Stimulated activated CD4-positive, alpha-beta T cell treated with anti-CD3 and anti-CD28 coated beads, Interleukin-4, amount 100 ng/mL, for 48 hours (primary cell): ENCODE measurements around the gene SYNJ1.
"Not testable (repeated sequence)": the region's sequence is repeated elsewhere in the genome, so short reads cannot be mapped to it uniquely, and the experiment has no call there.

Source experiments
- DNase-seq, 2 donors: peaks; one replicate each; pipeline ENCODE4 v3.0.0-alpha.2; 2020; ENCODE audit warnings: low read depth in 2 of 2

SYNJ1 gene

DNA sequence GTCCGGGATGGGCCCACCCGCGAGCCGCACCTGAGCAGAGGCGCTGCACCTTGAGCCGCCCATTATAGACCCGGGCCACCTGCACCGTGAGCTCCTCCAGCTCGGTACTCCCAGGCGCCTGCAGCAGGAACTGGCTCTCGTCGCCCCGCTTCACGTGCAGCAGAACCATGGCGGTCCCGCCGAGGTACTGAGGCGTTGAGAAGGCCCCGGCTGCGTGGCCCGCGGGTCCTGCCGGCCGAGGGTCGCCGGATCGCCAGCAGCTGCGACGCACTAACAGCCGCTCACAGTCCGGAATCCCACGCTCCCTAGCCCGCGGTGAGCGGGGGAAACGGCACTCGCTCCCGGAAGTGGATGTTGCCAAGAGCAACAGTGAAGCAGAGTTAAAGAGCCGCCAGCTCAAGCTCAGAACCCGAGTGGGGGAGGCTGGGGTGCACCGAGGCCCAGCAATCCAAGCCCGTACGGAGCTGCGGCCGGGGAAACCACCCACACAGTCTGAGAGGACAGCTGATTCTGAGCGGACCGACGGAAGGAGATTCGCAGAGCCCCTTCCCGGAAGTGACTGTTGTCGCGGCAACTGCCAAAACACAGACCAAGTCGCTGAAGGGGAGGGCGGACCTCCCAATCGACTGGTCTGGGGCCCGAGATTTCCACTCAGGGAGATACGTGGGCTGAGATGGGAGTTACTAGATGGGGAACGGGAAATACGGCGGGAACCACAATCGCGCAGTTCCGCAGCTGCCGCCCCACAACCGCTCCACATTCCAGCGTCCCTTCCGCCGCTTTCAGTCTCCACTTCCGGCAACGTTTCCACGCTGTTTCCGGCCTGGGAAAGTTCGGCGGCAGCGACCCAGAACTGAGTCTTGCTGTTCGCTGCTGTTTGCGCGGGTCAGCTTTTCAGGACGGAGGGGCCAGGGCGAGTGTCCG is 115.5 kb downstream of the SYNJ1 start, which contains the start of gene CFAP298:
Gene CFAP298, minus strand, starts transcription at position 303 of the 924 bp plus-strand sequence. Its CDS starts 134 bp downstream, at position 169.
- peak; percentile 73 to 79 for DNase-seq

DNA sequence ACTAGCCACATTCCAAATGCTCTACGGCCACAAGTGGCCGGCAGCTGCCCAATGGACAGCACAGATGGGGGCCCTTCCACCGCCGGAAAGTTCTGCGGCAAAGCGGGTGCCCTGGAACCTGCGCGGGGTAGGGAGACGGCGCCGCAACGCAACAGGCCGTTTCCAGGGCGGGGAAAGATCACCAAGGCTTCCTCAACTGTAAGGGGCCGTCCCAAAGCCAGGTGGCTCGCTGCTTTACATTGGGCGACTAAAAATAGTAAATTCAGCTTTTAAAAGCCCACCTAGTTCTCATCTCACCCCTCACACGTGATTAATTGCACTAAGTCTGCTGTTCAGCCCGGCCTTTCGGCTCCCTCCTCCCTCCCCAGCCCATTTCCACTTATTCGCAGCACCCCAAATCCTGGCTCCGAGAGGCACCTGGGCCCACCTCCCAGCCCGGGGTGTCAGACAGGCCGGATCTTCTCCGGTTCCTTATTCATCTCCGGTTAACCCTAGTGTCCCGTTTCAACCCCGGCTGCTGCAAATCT is 116.3 kb downstream of the SYNJ1 start:
- peak; percentile 25 to 28 for DNase-seq

DNA sequence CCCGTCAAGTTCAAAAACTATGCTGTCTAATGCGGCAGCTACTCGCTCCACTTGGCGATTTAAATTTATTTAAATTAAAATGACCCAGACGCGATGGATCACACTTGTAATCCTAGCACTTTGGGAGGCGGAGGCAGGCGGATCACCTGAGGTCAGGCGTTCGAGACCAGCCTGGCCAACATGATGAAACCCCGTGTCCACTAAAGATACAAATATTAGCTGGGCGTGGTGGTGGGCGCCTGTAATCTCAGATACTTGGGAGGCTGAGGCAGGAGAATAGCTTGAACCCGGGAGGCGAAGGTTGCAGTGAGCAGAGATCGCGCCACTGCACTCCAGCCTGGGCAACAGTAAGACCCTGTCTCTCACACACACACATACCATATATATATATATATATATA is 116.9 kb downstream of the SYNJ1 start:
- DNase-seq: not testable (repeated sequence)

DNA sequence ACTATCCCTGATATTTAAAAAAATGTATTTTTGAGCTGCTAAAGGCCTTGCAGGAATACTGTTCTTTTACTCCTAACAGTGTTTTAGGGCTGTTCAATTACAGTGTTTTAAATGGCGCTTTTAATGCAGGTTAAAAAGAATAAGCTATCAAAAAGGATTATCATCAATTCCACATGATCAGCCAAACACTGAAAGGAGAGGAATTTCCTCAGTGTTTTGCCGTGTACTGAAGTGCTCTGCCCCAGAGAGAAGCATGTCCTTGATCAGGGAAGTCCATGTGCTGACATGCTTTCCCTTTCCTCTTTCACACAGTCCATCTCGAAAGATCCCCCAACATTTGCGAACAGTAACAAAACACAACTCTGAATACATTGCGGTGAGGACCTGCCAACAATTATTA is 119.0 kb downstream of the SYNJ1 start:
- DNase-seq: no peak

DNA sequence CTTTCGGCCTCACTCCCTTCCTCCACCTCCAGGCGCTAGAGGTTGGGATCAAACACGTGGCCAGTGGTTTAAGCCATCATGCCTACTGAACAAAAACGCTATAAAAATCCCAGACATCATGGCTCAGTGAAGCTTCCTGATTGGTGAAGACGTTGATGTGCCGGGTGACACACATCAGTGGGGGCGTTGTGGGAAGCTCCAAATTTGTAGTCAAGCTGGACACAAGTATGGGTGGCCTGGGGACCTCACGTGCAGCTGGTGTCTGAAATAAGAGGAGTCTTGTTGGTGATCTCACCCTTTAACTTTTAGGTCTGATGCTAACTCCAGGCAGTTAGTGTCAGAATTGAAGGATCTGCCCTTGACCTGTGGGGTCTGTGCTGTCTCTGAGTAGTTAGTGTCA is 122.3 kb downstream of the SYNJ1 start:
- no peak for DNase-seq

DNA sequence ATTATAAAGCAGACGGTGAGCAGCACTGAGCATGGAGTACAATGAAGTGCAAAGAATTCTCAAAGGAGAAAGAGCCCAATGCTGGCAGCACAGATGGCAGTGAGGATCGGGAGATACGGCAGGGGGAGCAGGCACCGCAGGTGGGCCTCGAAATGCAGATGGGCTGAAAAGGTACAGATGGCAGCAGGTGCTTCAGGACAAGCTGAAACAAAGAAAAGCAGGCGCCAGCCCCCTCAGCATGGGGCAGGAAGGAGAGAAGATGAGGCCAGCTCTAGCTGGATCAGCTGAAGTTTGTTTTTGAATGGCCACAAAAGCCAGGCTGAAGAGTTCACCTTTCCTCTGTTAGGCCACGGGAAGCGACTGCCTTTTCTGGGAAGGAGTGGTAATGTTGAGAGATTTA is 123.3 kb downstream of the SYNJ1 start:
- no peak for DNase-seq

DNA sequence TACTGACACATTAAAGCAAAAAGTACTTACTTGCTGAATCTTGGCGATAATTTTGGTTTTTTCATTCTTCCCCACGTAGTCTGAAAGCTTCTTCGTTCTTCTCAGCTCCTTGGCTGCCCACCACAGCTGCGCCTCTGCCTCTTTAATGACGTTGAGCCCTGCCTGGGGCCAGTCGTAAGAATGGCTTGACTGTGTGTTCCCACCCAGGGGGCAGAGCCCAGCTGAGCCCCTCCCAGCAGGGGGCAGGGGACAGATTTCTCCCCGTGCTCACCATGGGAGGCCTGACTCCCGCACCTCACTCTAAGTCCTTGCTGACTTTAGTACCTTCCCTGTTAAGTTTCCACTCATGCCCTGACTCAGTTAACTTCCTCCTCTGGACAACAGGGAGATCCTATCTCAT is 124.7 kb downstream of the SYNJ1 start:
- DNase-seq: no peak

DNA sequence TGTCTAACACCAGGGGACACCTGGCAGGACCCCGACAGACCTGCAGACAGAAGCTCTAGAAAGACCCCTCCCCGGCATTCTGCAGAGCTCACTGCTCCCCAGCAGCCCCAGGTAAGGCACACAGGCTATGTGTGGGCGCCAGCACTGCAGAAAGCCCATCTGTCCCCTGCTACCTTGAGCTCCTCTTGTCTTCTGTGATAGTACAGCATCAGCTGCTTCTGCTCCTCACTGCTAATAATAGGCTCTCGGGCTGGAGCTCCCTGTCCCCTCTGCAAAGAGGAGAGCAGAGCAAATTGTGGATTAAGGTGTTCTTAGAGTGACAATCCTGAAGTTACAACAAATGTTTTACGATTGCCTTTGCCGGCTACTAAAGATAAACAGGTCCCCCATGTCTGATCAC is 125.7 kb downstream of the SYNJ1 start:
- DNase-seq: no peak

DNA sequence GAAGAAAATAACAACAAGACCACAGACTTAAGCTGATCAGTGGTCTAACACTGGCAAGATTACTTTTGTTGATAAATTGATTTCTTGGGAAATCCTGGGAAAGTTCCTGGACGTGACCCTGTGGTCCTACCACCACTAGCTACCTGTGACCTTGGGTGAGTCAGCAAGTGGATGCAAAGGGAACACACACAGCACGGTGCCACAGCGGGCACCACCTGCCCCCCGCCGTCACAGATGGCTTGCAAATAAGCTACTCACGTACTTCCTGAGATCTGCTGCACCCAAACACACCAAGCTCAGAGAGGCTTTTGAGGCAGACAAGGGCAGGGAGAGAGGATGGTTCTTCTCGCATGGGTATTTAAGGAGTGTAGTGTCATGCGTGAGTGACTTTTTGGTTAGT is 128.3 kb downstream of the SYNJ1 start:
- DNase-seq: no peak

DNA sequence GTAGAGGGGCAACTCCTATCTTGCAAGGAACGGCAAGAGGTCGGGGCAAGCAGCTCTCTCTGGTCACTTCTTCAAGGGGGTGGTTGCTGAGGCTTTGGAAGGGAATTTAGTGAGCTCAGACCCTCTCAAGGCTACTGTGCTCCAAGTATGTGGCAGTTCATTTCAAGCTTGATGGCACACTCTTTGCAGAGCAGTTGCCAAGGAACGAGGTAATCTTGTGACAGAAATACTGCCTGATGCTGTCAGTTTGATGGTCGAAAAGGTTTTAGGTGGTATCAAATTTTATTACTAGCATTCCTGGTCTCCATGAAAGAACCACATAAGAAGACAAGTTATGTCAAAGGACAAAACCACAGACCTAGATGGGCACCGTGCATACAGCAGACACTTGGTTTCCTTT is 128.7 kb downstream of the SYNJ1 start:
- no peak for DNase-seq

DNA sequence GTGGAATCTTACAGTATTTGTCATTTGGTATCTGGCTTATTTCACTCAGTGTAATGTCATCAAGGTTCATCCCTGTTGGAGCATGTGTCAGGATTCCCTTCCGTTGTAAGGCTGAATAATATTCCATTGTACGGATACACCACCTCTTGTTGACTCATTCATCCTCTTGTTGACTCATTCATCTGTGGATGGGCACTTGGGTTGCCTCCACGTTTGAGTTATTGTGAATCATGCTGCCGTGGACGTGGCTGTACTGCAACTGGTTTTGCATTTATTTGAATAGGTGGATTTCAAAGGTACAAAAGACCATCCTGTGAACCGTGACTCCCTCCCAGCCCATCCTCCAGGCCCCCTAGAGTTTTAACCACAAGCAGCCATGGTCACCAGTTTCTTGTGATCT is 130.6 kb downstream of the SYNJ1 start:
- DNase-seq: no peak

DNA sequence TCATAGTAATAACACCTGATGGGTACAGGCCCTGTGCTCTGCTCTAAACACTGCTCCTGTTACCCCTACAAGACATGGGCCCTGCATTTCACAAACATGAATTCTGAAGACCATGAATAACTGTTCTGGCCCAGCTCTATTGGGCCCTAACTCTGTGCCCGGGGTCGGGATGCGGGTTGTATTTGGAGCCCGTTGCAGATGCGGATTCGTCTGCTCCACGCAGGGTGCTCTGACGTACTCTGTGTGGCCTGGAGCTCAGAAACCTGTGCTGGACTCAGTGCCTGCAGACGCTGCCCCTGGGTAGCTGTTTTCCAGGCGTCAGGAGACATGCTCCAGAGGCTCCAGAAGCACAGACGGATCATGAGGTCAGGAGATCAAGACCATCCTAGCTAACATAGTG is 132.4 kb downstream of the SYNJ1 start:
- DNase-seq: no peak

DNA sequence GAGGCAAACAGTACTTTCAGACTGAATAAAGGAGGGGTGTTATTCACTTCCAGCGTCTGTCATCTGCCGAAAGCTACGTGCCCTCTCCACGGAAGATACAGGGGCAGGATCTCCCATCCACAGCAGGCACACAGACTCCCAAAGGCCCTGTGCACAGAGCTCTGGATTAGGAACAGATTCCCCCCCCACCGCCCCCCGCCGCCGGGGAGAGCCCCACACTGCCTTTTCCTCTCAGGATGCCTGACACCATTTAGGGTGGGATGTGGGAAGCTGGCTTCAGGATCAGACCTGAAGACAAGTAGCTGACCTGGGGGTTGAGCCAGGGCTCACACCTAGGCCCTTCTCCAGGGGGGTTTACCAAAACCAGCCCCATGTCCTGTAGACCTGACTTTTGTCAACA is 134.1 kb downstream of the SYNJ1 start:
- DNase-seq: no peak

DNA sequence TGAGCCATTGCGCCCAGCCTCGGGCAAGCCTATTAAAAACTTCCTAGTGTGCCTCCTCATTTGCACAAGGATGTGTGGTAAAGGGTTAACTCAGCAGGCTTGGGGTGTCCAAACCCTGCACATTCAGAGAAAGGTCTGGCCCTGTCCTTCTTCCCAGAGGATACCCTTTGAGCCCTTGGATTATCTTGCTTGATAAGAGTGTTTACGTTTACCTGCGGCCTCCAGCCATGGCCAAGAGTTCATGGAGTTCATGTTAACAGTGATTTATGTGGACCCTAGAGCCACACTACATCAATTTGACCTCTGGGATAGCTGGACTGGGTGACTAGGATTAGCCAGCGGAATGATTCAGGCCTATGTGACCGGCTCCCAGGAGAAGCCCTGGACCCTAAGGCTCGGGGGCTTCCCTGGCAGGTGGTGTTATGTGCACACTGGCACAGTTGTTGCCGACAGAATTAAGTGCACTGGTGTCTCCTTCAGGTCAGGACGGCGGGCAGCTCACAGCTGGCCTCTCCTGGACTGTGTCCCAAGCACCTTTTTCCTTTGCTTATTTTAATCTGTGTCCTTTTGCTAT is 134.8 kb downstream of the SYNJ1 start:
- DNase-seq: no peak

DNA sequence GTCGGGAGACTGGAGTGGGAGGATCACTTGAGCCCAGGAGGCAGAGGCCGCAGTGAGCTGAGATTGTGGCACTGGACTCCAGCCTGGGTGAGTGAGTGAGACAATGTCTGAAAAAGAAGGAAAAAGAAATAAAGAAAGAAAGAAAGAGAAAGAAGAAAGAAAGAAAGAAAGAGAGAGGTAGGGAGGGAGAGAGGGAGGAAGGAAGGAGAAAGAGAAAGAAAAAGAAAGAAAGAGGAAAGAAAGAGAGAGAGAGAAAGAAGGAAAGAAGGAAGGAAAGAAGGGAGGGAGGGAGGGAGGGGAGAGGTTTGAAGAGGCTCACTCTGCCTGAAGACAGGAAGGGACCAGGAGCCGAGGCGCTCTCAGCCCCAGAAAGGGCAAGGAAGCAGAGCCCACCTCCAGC is 137.7 kb downstream of the SYNJ1 start:
- DNase-seq: no peak

DNA sequence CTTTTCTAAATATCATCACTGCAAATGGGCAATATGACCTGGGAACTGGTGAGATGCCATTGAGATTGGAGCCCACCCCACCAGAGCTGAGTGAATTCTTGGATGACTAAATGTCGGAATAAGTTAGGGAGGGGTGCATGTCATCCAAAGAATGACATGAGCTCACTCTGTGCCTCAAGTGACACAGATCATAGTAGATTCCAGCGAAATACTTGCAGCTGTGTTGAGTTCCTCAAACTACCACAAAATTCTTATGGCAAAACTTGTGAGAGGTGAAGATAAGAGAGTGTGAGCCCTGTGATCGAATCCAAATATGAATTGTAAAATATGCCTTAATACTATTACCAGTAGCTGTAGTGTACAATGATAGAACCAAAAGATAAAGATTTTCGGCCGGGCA is 140.2 kb downstream of the SYNJ1 start:
- DNase-seq: no peak

DNA sequence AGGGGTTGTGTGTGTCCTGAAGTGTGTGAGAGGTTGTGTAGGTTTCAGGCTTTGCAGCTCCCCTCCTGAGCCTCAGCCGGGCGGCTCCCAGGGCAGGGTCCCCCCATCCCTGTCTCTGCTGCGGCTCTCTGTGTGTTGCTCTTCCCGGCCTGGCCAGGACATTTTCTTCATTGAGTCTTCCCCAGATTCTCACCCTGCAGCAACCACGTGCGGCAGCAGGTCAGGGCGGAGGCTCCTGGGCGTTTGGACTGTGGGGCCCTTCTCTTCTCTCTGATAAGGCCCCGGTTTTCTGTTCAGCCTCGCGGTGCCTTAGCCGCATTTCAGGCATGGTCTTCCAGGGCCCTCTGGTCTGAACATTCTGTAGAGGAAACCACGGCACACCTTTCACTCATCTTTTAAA is 140.7 kb downstream of the SYNJ1 start:
- no peak for DNase-seq

DNA sequence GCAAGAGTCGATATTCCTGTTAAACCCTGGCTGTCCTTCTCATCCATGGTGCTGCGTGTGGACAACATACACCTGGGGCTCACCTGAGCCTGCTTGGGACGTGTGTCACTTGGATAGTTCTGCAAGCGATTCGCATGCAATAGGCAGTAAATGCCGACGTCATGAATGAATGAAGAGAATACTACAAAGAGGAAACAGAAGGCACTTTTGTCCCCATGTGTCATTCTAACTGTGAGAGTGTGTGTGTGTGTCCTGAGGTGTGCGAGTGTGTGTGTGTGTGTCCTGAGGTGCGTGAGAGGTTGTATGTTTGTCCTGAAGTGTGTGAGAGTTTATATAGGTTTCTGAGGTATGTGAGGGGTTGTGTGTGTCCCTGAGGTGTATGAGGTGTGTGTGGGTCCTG is 141.8 kb downstream of the SYNJ1 start:
- no peak for DNase-seq

DNA sequence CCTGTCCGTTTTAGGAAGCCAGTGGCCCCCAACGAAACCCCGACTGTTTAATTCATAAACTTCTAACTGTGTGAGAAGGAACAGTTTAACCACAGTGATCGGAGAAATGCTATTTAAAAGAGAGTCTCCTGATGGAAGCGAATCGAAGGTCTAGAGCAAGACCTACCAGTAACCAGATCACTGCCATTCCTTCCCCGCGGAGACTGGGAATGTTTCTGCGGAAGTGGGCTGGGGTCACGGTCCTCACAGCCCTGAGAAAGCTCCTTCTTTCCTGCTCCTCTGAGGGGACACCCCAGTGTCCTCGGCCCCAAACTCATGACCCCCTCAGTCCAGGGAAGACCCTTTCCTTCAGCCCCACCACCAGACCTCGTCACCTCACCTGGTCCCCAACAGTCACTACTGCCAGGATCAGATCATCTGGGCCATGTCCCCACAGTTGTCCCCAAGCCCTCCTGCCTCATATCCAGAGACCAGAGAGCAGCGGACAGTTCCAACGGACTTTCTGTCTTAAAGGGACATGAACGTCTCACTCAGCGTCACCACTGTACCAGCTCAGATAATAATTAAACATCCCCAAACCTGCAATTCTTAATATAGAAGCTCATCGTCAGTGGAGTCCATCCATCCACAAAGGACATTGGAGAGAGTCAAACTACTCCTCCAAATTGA is 142.6 kb downstream of the SYNJ1 start, which contains the start of gene TCP10L:
Gene TCP10L, minus strand, starts transcription at position 482 of the 669 bp plus-strand sequence. CDS start 1,219 bp downstream, outside the sequence.
- no peak for DNase-seq

DNA sequence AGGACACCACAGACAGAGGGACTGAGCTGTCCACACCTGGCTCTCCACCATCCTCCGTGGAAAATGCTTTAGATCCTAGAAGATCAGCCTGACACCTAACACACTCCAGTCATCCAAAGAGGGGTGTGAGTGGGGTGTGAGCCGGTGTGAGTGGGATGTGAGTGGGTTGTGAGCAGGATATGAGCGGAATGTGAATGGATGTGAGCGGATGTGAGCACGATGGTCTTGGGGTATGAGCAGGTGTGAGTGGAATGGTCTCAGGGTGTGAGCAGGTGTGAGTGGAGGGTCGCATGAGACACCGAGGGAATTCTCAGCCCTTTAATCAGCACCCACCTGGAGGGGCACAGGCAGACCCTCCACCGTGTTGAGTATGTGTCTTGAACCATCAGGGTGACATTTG is 143.3 kb downstream of the SYNJ1 start:
- no peak for DNase-seq

DNA sequence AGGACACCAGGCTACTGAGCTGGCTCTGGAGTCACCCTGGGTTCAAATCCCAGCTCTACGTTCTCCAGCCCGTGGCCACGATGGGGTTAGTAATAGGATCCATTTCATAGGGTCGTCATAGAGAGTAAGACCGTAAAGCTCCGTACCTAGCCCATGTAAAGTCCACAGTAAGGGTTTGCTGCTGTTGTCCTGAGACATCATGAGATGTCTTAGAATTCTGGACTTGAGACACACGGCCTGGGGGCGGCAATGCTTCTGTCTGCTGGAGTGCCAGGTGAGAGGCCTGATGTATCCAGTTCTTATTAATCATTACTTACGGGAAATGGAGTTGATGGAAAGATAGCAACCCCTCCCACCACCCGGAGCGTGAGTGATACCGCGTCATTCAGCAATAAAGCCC is 146.1 kb downstream of the SYNJ1 start:
- no peak for DNase-seq

DNA sequence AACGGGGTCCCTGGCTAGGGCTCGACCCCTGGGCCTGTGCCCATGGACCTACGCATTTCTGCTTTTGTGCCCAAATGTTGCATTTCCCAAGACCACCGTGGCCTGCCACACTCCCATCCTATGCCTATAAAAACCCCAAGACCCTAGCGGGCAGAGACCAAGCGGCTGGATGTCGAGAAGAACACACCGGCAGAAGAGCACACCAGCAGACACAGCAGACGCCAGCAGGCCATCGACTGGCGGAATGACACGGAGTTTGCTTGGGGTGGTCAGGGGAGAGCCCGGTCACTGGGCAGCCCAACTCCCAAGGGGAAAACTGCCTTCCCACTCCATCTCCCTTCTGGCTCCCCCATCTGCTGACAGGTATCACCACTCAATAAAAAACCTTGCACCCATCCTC is 146.9 kb downstream of the SYNJ1 start:
- no peak for DNase-seq
